ENCODE measurements around the gene FYN. TPM values are rescaled to one million over a fixed set of nuclear protein-coding genes. Genes with fewer than 3 reads are reported as not detected.

Gene FYN
- polyA plus RNA-seq, 1 donor (not counting 4 experiments of a cell fraction or from before 2014, with no cell fraction given), result 24.7 TPM

DNA sequence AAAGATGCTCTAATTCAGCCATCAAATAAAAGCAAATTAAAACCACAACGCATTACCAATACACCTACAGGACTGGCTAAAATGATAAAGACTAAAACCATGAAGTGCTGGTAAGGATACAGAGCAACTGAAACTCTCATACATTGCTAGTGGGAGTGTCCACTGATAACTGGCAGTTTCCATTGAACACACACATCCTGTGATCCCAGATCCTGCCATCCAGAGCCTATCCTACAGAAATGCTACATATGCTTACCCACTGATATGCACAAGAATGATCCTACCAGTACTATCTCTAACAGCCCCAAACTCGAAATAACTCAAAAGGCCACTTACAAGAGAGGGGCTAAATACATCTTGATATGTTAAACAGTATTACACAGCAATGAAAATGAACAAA is 81.0 kb downstream of the FYN start:
- TF ChIP-seq EZH2 (IDR thresholded peaks at IDR 0.05; ENCODE audit: low read length), result no peak
- TF ChIP-seq, protein P1, sequence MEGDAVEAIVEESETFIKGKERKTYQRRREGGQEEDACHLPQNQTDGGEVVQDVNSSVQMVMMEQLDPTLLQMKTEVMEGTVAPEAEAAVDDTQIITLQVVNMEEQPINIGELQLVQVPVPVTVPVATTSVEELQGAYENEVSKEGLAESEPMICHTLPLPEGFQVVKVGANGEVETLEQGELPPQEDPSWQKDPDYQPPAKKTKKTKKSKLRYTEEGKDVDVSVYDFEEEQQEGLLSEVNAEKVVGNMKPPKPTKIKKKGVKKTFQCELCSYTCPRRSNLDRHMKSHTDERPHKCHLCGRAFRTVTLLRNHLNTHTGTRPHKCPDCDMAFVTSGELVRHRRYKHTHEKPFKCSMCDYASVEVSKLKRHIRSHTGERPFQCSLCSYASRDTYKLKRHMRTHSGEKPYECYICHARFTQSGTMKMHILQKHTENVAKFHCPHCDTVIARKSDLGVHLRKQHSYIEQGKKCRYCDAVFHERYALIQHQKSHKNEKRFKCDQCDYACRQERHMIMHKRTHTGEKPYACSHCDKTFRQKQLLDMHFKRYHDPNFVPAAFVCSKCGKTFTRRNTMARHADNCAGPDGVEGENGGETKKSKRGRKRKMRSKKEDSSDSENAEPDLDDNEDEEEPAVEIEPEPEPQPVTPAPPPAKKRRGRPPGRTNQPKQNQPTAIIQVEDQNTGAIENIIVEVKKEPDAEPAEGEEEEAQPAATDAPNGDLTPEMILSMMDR (optimal IDR thresholded peaks at IDR 0.05 in 1 of 3, IDR thresholded peaks at IDR 0.05 in 1 of 3, conservative IDR thresholded peaks at IDR 0.05 in 1 of 3; ENCODE audit: extremely low read depth in 1 of 3, insufficient read depth in 2 of 3, low read length in 3 of 3), result no peak
- H3K4me1 ChIP-seq (ENCODE audit: control insufficient read depth, extremely low read depth, insufficient read depth, low read length), result peaks cover 11% of the 10 kb centered on the region
- H3K9me3 ChIP-seq (ENCODE audit: control insufficient read depth, low read depth, low read length), result no peaks in the 10 kb centered on the region
- no peaks in the 10 kb centered on the region for H4K20me1 ChIP-seq (ENCODE audit: control insufficient read depth, extremely low read depth, insufficient read depth, low read length)
- no peak overlapping the region for H2AFZ ChIP-seq (ENCODE audit: control insufficient read depth, low read length)
- FAIRE-seq (no peak), DNase-seq (ENCODE audit: low read depth, low spot score) (no peak)
- H3K9me1 ChIP-seq (ENCODE audit: control insufficient read depth, extremely low read depth, insufficient read depth, low read length), result no peaks in the 10 kb centered on the region
- H3K4me3 ChIP-seq (ENCODE audit: control insufficient read depth in 2 of 3, extremely low read depth in 1 of 3, insufficient read depth in 2 of 3, low read depth in 1 of 3, low read length in 3 of 3), result no peak overlapping the region
- H3K36me3 ChIP-seq (ENCODE audit: control insufficient read depth in 2 of 2, extremely low read depth in 1 of 2, insufficient read depth in 2 of 2, low read length in 2 of 2), result no peaks in the 10 kb centered on the region
- dilution Hi-C loops (cut with MboI; ENCODE audit: extremely low pct_ligation_motif_present, low sequenced_read_pairs), result no loop called here
- H3K9ac ChIP-seq (ENCODE audit: control insufficient read depth, extremely low read depth, insufficient read depth, low read length), result no peak overlapping the region
- H3K79me2 ChIP-seq (ENCODE audit: control insufficient read depth, insufficient read depth, low read length), result peaks cover 4% of the 10 kb centered on the region
- H3K27ac ChIP-seq (ENCODE audit: control insufficient read depth, insufficient read depth, low read length), result no peak overlapping the region
- no peaks in the 10 kb centered on the region for H3K27me3 ChIP-seq (ENCODE audit: control insufficient read depth, extremely low read depth, insufficient read depth, low read length)
- H3K4me2 ChIP-seq (ENCODE audit: control insufficient read depth, extremely low read depth, insufficient read depth, low read depth, low read length), result no peak overlapping the region

DNA sequence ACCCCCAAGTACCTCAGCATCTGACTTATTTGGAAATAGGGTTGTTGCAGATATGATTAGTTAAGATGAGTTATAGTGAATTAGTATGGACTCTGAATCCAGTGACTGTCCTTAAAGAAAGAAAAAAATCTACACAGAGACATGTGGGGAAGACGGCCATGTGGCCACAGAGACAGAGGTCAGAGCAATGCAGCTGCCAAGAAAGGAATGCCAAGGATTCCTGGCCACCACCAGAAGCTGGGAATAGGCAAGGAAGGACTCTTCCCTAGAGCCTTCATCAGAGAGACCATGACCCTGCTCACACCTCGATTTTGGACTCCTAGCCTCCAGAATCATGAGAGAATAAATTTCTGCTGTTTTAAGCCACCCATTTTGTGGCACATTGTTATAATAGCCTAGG is 81.8 kb downstream of the FYN start:
- no peak for TF ChIP-seq EZH2 (IDR thresholded peaks at IDR 0.05; ENCODE audit: low read length)
- TF ChIP-seq, protein P1 (optimal IDR thresholded peaks at IDR 0.05 in 1 of 3, IDR thresholded peaks at IDR 0.05 in 1 of 3, conservative IDR thresholded peaks at IDR 0.05 in 1 of 3; ENCODE audit: extremely low read depth in 1 of 3, insufficient read depth in 2 of 3, low read length in 3 of 3), result no peak
- no peak for FAIRE-seq
- Histone ChIP-seq H3K4me2 (ENCODE audit: control insufficient read depth, extremely low read depth, insufficient read depth, low read depth, low read length) (no peak overlapping the region), H3K36me3 (ENCODE audit: control insufficient read depth in 2 of 2, extremely low read depth in 1 of 2, insufficient read depth in 2 of 2, low read length in 2 of 2) (no peaks in the 10 kb centered on the region), H3K27me3 (ENCODE audit: control insufficient read depth, extremely low read depth, insufficient read depth, low read length) (no peaks in the 10 kb centered on the region), H3K4me1 (ENCODE audit: control insufficient read depth, extremely low read depth, insufficient read depth, low read length) (peaks cover 11% of the 10 kb centered on the region), H3K4me3 (ENCODE audit: control insufficient read depth in 2 of 3, extremely low read depth in 1 of 3, insufficient read depth in 2 of 3, low read depth in 1 of 3, low read length in 3 of 3) (no peak overlapping the region), H3K9me1 (ENCODE audit: control insufficient read depth, extremely low read depth, insufficient read depth, low read length) (no peaks in the 10 kb centered on the region), H3K27ac (ENCODE audit: control insufficient read depth, insufficient read depth, low read length) (no peak overlapping the region), H3K9me3 (ENCODE audit: control insufficient read depth, low read depth, low read length) (no peaks in the 10 kb centered on the region), H3K9ac (ENCODE audit: control insufficient read depth, extremely low read depth, insufficient read depth, low read length) (no peak overlapping the region), H3K79me2 (ENCODE audit: control insufficient read depth, insufficient read depth, low read length) (peaks cover 4% of the 10 kb centered on the region), H4K20me1 (ENCODE audit: control insufficient read depth, extremely low read depth, insufficient read depth, low read length) (no peaks in the 10 kb centered on the region), H2AFZ (ENCODE audit: control insufficient read depth, low read length) (no peak overlapping the region)
- DNase-seq (ENCODE audit: low read depth, low spot score), result no peak
- dilution Hi-C loops (cut with MboI; ENCODE audit: extremely low pct_ligation_motif_present, low sequenced_read_pairs), result no loop called here
